ENCODE measurements around the gene ADO.

DNA sequence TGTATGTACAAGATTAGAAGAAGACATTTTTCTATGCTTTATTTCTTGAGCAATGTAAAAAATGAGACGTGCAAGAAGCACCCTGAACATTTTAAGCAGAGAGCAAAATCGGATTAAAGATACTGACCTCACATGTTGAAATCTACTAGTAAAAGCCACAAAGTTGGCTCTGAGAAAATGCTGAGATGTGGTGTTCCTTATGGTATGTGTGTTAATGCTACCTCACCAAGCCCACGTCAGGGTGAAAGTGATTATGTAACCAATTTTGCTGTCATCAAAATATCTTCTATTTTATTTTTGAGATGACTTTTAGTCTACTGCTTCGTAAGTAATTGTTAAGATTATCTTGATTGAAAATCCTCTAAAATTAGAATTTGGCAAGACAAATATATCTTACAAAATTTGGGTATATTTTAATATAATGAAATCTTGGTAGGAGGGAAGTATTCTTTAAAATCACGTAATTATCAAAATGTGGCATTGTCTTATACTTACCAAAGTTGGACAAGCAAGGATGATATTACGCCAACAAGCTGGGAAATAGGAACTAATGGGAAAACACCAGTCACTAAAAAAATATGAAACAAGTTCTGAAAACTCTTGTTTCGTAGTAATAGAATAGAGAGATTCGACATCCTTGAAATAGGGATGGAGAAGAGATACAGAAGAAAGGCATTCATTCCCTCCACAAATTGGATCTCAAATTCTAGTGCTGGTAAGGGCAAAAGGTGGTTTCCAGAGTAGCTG, 5.8 kb downstream of the ADO start:
- TF ChIP-seq HDGF (IDR thresholded peaks at IDR 0.05; ENCODE audit: borderline replicate concordance) (no peak), ELF4 (IDR thresholded peaks at IDR 0.05) (no peak), BHLHE40 (IDR thresholded peaks at IDR 0.05; ENCODE audit: borderline replicate concordance) (no peak), FOXK2 (IDR thresholded peaks at IDR 0.05) (no peak), SP1 (IDR thresholded peaks at IDR 0.05) (no peak)

All from HEK293T (cell line).